OCI-LY1 (cell line): Measurements from ENCODE around the gene SRRM2.

Source experiments
- H2AFZ ChIP-seq: fragments of 200-600 bp; sonication (generic), shearing (Covaris generic); 2 replicates; pipeline ENCODE4 v1.6.0; 2014; ENCODE audit warnings: antibody characterized with exemption, mild to moderate bottlenecking, low read length
- H3F3A ChIP-seq: fragments of 200-600 bp; sonication (generic), shearing (Covaris generic); 2 replicates; pipeline ENCODE4 v1.6.0; 2014; ENCODE audit warnings: mild to moderate bottlenecking, antibody characterized with exemption, low read length, moderate library complexity; ENCODE audit not compliant: insufficient read depth
- H3K27ac ChIP-seq: fragments of 200-600 bp; sonication (generic); 2 replicates; pipeline ENCODE4 v1.5.1; 2014; ENCODE audit warnings: low read length, mixed run types, mild to moderate bottlenecking, low read depth; ENCODE audit not compliant: poor library complexity, severe bottlenecking
- H3K27me3 ChIP-seq: fragments of 200-600 bp; sonication (generic); 2 replicates; pipeline ENCODE4 v1.6.0; 2014; ENCODE audit warnings: antibody characterized with exemption, mild to moderate bottlenecking, low read length, moderate library complexity; ENCODE audit not compliant: insufficient read depth
- H3K36me3 ChIP-seq: fragments of 200-600 bp; sonication (generic); 2 replicates; pipeline ENCODE4 v1.6.1; 2014; ENCODE audit warnings: mild to moderate bottlenecking, antibody characterized with exemption, low read length, moderate library complexity, mixed read lengths; ENCODE audit not compliant: insufficient read depth
- H3K4me1 ChIP-seq: fragments of 200-600 bp; sonication (generic); 2 replicates; pipeline ENCODE4 v1.5.1; 2014; ENCODE audit warnings: mild to moderate bottlenecking, low read length, moderate library complexity; ENCODE audit not compliant: insufficient read depth, severe bottlenecking
- H3K4me2 ChIP-seq: fragments of 200-600 bp; sonication (generic), shearing (Covaris generic); 2 replicates; pipeline ENCODE4 v1.6.1; 2014; ENCODE audit warnings: low read length
- H3K4me3 ChIP-seq: fragments of 200-600 bp; sonication (generic); 2 replicates; pipeline ENCODE4 v1.5.1; 2014; ENCODE audit warnings: low read length, low read depth, mild to moderate bottlenecking, mixed read lengths; ENCODE audit not compliant: poor library complexity, severe bottlenecking
- H3K79me2 ChIP-seq: fragments of 200-600 bp; shearing (Covaris generic); 2 replicates; pipeline ENCODE4 v1.6.1; 2016; ENCODE audit warnings: mixed run types, low read length, mixed read lengths; ENCODE audit not compliant: insufficient read depth
- H3K9ac ChIP-seq: fragments of 200-600 bp; sonication (generic), shearing (Covaris generic); 2 replicates; pipeline ENCODE4 v1.6.1; 2014; ENCODE audit warnings: mild to moderate bottlenecking, low read length, mixed read lengths
- H3K9me2 ChIP-seq: fragments of 200-600 bp; sonication (generic), shearing (Covaris generic); 2 replicates; pipeline ENCODE4 v1.6.1; 2014; ENCODE audit warnings: low read depth, mild to moderate bottlenecking, low read length, mixed read lengths
- H3K9me3 ChIP-seq: fragments of 200-600 bp; shearing (Covaris generic); 2 replicates; pipeline ENCODE4 v1.6.1; 2014; ENCODE audit warnings: low read length, mixed read lengths
- H4K20me1 ChIP-seq: fragments of 200-600 bp; sonication (generic), shearing (Covaris generic); 2 replicates; pipeline ENCODE4 v1.6.0; 2016; ENCODE audit warnings: mild to moderate bottlenecking, low read length; ENCODE audit not compliant: insufficient read depth
- EZH2 ChIP-seq: fragments of 200-600 bp; sonication (generic), shearing (Covaris generic); IDR thresholded peaks from 2 replicates; pipeline ENCODE4 v1.8.0; 2017; ENCODE audit warnings: borderline replicate concordance, mixed run types, mild to moderate bottlenecking, antibody characterized with exemption, low read length, moderate library complexity, mixed read lengths
- TF ChIP-seq, protein P1 (sequence below): fragments of 200-600 bp; sonication (generic), shearing (Covaris generic); IDR thresholded peaks from 2 replicates; pipeline ENCODE4 v1.5.1; 2017; ENCODE audit warnings: mild to moderate bottlenecking, antibody characterized with exemption, low read length, moderate library complexity, mixed read lengths

SRRM2 gene

DNA sequence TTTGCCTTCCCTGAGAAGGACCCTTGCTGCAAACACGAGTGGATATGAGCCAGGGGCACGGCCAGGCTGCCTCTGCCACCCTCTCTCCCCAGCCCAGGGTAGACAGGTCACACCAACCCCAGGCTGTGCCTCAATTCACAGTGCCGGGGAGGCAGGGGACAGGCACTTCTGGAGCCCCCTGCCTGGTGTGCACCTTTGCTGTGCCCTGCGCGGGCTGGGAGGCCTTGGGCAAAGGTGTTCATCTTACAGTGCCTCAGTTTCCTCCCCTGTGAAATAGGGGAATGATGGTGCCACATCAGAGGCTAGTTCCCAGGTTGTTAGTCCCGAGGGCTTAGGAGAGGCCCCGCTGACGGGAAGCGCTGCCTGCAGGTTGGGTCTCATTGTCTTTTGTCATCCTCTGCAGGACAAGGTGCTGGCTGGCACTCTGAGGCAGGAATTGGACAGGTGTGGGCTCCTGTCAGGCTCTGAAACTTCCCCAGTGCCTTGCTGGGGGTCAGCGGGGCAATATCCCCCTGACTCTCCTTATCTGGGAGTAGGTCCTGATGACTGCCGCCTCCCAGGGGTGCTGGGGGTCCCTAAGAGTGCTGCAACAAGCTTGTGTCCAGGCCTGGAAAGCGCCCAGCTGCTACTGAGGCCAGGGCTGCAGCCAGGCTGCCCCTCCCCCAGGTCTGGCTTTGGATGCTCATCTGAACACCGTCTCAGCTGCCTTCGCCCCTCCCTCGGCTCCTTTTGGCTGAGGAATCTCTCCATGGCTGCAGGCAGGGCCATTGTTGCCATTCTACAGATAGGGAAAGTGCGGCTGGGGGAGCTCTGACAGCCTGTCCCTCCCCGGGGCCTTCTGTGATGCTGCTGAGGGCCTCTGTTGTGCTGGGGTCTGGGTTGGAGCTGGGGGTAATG, 67.7 kb downstream of the SRRM2 start:
- peaks cover 4% of the 10 kb centered on the region; the same call in 1 of the 2 replicates for H3K27me3 ChIP-seq
- H3K9ac ChIP-seq, result no peak overlapping the region
- H3K4me3 ChIP-seq, result no peak overlapping the region

More for the DNA sequence above, 67.7 kb downstream of the SRRM2 start:
- H3K4me2 ChIP-seq, result no peak overlapping the region
- H3K4me1 ChIP-seq, result no peaks in the 10 kb centered on the region
- TF ChIP-seq, protein P1, sequence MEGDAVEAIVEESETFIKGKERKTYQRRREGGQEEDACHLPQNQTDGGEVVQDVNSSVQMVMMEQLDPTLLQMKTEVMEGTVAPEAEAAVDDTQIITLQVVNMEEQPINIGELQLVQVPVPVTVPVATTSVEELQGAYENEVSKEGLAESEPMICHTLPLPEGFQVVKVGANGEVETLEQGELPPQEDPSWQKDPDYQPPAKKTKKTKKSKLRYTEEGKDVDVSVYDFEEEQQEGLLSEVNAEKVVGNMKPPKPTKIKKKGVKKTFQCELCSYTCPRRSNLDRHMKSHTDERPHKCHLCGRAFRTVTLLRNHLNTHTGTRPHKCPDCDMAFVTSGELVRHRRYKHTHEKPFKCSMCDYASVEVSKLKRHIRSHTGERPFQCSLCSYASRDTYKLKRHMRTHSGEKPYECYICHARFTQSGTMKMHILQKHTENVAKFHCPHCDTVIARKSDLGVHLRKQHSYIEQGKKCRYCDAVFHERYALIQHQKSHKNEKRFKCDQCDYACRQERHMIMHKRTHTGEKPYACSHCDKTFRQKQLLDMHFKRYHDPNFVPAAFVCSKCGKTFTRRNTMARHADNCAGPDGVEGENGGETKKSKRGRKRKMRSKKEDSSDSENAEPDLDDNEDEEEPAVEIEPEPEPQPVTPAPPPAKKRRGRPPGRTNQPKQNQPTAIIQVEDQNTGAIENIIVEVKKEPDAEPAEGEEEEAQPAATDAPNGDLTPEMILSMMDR, result no peak
- TF ChIP-seq EZH2, result no peak
- no peak overlapping the region for H3K27ac ChIP-seq
- no peaks in the 10 kb centered on the region for H3K36me3 ChIP-seq
- no peaks in the 10 kb centered on the region for H3K9me2 ChIP-seq
- H3K9me3 ChIP-seq, result no peaks in the 10 kb centered on the region
- no peaks in the 10 kb centered on the region for H3F3A ChIP-seq
- H4K20me1 ChIP-seq, result no peaks in the 10 kb centered on the region
- no peak overlapping the region for H2AFZ ChIP-seq
- no peaks in the 10 kb centered on the region for H3K79me2 ChIP-seq
